Breast epithelium (tissue), 4 donors: Measurements from ENCODE around the gene PFDN2. TPM values are rescaled to one million over a fixed set of nuclear protein-coding genes. Genes with fewer than 3 reads are reported as not detected.
A peak's percentile ranks its signal among the peaks of the same experiment; 100 is the strongest.
"Not testable (repeated sequence)": the region's sequence is repeated elsewhere in the genome, so short reads cannot be mapped to it uniquely, and the experiment has no call there.

Experiments used
- DNase-seq, 2 donors: peaks; one replicate each; pipeline ENCODE4 v3.0.0-alpha.2; 2019; ENCODE audit warnings: low spot score in 2 of 2
- H3K27ac ChIP-seq, 2 donors: fragments of 200-600 bp; sonication (generic) in 1 of 2; one replicate each; pipeline ENCODE4 v1.5.1; 2016 to 2019; ENCODE audit warnings: mild to moderate bottlenecking in 1 of 2
- H3K27me3 ChIP-seq, 2 donors: fragments of 200-600 bp; sonication (generic) in 1 of 2; one replicate each; pipeline versions ENCODE4 v1.5.1 to v1.6.0; 2017 to 2019; ENCODE audit warnings: control low read depth in 1 of 2, mild to moderate bottlenecking in 1 of 2
- H3K36me3 ChIP-seq: fragments of 200-600 bp; one replicate; pipeline ENCODE4 v1.5.1; 2019
- H3K4me1 ChIP-seq, 2 donors: fragments of 200-600 bp; sonication (generic); one replicate each; pipeline ENCODE4 v1.5.1; 2016 to 2019; ENCODE audit warnings: control low read depth in 1 of 2
- H3K4me3 ChIP-seq, 3 donors: fragments of 200-600 bp; sonication (generic); 1 replicate in 2 of 3; 2 replicates in 1 of 3; pipeline ENCODE4 v1.5.1; 2016 to 2019; ENCODE audit warnings: mild to moderate bottlenecking in 3 of 3, moderate library complexity in 2 of 3
- H3K9me3 ChIP-seq, 2 donors: fragments of 200-600 bp; sonication (generic) in 1 of 2; one replicate each; pipeline ENCODE4 v1.5.1; 2016 to 2019; ENCODE audit warnings: control low read depth in 1 of 2
- CTCF ChIP-seq, 3 donors: fragments of 450-650 bp; IDR thresholded peaks; one replicate each; pipeline ENCODE4 v1.5.1; 2016 to 2017; ENCODE audit warnings: antibody characterized with exemption in 3 of 3, mild to moderate bottlenecking in 3 of 3, moderate library complexity in 3 of 3
- POLR2A ChIP-seq: fragments of 450-650 bp; IDR thresholded peaks from one replicate; pipeline ENCODE4 v1.6.1; 2016; ENCODE audit warnings: antibody characterized with exemption, mild to moderate bottlenecking, moderate library complexity
- POLR2AphosphoS5 ChIP-seq, 3 donors: sonication (generic); formaldehyde crosslinking; IDR thresholded peaks; one replicate each; pipeline ENCODE4 v1.6.1; 2017; ENCODE audit warnings: antibody characterized with exemption in 3 of 3
- intact Hi-C: fragments of 100-400 bp; cut with DNase I; formaldehyde crosslinking; loops from one replicate; pipeline ENCODE4 v1.15.1; 2023; ENCODE audit warnings: low total_unique reads
- total RNA-seq, 3 donors: library from RNA; depleted of rRNA; stranded (reverse); fragments of >200 nt; gene quantifications; one replicate each; pipeline ENCODE4 v1.1.0, GENCODE V29; 2016

Gene PFDN2
- total RNA-seq, 3 donors from 2014 or later: 32.5 to 50.1 (median 37.0) TPM

GRCh38 chr1:161069731-161070270 is 48.0 kb downstream of the PFDN2 start, which contains the start of gene ARHGAP30:
Gene ARHGAP30, minus strand, starts transcription at chr1:161069891. Its CDS starts 267 bp downstream, at chr1:161069624.
- intact Hi-C loops: no loop called here
- Histone ChIP-seq H3K4me3 (peak within 1 kb of the TSS; percentile 35 to 49 (median 42)), H3K4me1 (no peaks in the 10 kb centered on the region), H3K36me3 (no peaks in the 10 kb centered on the region), H3K27me3 (no peaks in the 10 kb centered on the region), H3K27ac (peak within 1 kb of the TSS; percentile 19 to 74), H3K9me3 (no peaks in the 10 kb centered on the region)
- TF ChIP-seq POLR2AphosphoS5 (IDR thresholded peaks at IDR 0.05) (no peak), CTCF (IDR thresholded peaks at IDR 0.05) (no peak), POLR2A (no peak)
- peak in 1 of 2 donors; percentile 44 for DNase-seq

- Histone ChIP-seq H3K27me3 (no peaks in the 10 kb centered on the region), H3K36me3 (no peaks in the 10 kb centered on the region), H3K4me1 (no peaks in the 10 kb centered on the region), H3K27ac (peak overlapping the region; percentile 19 to 74), H3K9me3 (no peaks in the 10 kb centered on the region), H3K4me3 (peak overlapping the region; percentile 35 to 49 (median 42))
- TF ChIP-seq POLR2AphosphoS5 (IDR thresholded peaks at IDR 0.05) (no peak), POLR2A (no peak), CTCF (IDR thresholded peaks at IDR 0.05) (no peak)
- intact Hi-C loops: no loop called here
- no peak for DNase-seq
Measured at GRCh38 chr1:161069241-161069640, 48.6 kb downstream of the PFDN2 start.

- Histone ChIP-seq H3K27me3 (no peaks in the 10 kb centered on the region), H3K36me3 (no peaks in the 10 kb centered on the region), H3K9me3 (no peaks in the 10 kb centered on the region), H3K4me1 (no peaks in the 10 kb centered on the region), H3K4me3 (peak overlapping the region; percentile 35 to 49 (median 42)), H3K27ac (peak overlapping the region; percentile 19 to 74)
- intact Hi-C loops: no loop called here
- DNase-seq: no peak
- TF ChIP-seq CTCF (IDR thresholded peaks at IDR 0.05) (no peak), POLR2A (no peak), POLR2AphosphoS5 (IDR thresholded peaks at IDR 0.05) (no peak)
Measured at GRCh38 chr1:161068306-161069234, 49.3 kb downstream of the PFDN2 start.

- DNase-seq: no peak
- Histone ChIP-seq H3K4me1 (no peaks in the 10 kb centered on the region), H3K4me3 (no peak overlapping the region), H3K9me3 (no peaks in the 10 kb centered on the region), H3K36me3 (no peaks in the 10 kb centered on the region), H3K27ac (no peak overlapping the region), H3K27me3 (no peaks in the 10 kb centered on the region)
- TF ChIP-seq POLR2AphosphoS5 (IDR thresholded peaks at IDR 0.05): no peak
- TF ChIP-seq CTCF (IDR thresholded peaks at IDR 0.05): no peak
- no peak for TF ChIP-seq POLR2A
- intact Hi-C loops: no loop called here
Measured at GRCh38 chr1:161066694-161067093, 51.1 kb downstream of the PFDN2 start.

- intact Hi-C loops, DNase-seq, H3K4me3 ChIP-seq, H3K9me3 ChIP-seq, H3K36me3 ChIP-seq, H3K4me1 ChIP-seq, H3K27me3 ChIP-seq, H3K27ac ChIP-seq: not testable (repeated sequence)
Measured at GRCh38 chr1:161065681-161066080, 52.2 kb downstream of the PFDN2 start.

GRCh38 chr1:161063936-161064335 is 53.9 kb downstream of the PFDN2 start:
- H3K4me3 ChIP-seq, H3K4me1 ChIP-seq, DNase-seq, H3K36me3 ChIP-seq, H3K27ac ChIP-seq, H3K9me3 ChIP-seq, H3K27me3 ChIP-seq, intact Hi-C loops: not testable (repeated sequence)
